ENCODE measurements around the gene ZSWIM5. TPM values are rescaled to one million over a fixed set of nuclear protein-coding genes. Genes with fewer than 3 reads are reported as not detected.

The ZSWIM5 gene
- total RNA-seq, 1 donor from 2014 or later: 2.7 TPM

GRCh38 chr1:45008076-45008475, 198.3 kb downstream of the ZSWIM5 start:
- H3K4me1 ChIP-seq: peaks cover 33% of the 10 kb centered on the region
- peaks cover 0 to 65% of the 10 kb centered on the region in 2 donors for H3K36me3 ChIP-seq
- no peak overlapping the region for H3K27ac ChIP-seq
- TF ChIP-seq POLR2AphosphoS5 (IDR thresholded peaks at IDR 0.05; ENCODE audit: insufficient read depth in 1 of 2, low read depth in 1 of 2): no peak
- no peak for TF ChIP-seq CTCF (IDR thresholded peaks at IDR 0.05)
- TF ChIP-seq POLR2A (IDR thresholded peaks at IDR 0.05): no peak
- no peaks in the 10 kb centered on the region for H3K9me3 ChIP-seq
- intact Hi-C loops (cut with DNase I): loop anchor here (10.0 kb wide), 1 partner anchor 173 kb away; no protein-coding TSS in a partner anchor
- H3K27me3 ChIP-seq: no peaks in the 10 kb centered on the region
- H3K4me3 ChIP-seq: no peak overlapping the region
- DNase-seq (ENCODE audit: extremely low spot score in 2 of 2): no peak

DNA sequence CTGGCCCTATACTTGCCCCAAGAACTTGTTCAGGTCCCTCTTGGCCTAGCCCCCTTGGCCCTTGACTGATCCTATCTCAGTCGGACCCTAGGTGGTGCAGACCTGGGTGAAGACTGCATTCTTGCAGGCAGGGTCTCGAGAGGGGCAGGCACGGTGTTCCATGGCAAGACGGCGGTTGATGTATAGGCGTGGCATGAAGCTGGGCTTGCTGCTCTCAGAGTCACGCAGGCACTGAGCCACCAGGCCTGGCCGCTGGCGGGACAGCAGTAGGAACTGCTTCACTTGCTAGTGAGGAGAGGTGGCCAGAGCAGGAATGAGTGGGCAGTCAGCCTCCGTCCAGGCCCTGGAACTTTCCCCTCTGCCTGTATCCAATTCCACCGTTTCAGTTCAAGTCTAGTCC, 199.1 kb downstream of the ZSWIM5 start:
- TF ChIP-seq CTCF (IDR thresholded peaks at IDR 0.05) (no peak), POLR2AphosphoS5 (IDR thresholded peaks at IDR 0.05; ENCODE audit: insufficient read depth in 1 of 2, low read depth in 1 of 2) (no peak), POLR2A (IDR thresholded peaks at IDR 0.05) (no peak)
- no peak for DNase-seq (ENCODE audit: extremely low spot score in 2 of 2)
- no peak overlapping the region for H3K27ac ChIP-seq
- intact Hi-C loops (cut with DNase I): loop anchor here (10.0 kb wide), 1 partner anchor 173 kb away; no protein-coding TSS in a partner anchor
- no peaks in the 10 kb centered on the region for H3K27me3 ChIP-seq
- no peaks in the 10 kb centered on the region for H3K9me3 ChIP-seq
- H3K4me1 ChIP-seq: peaks cover 25% of the 10 kb centered on the region
- peaks cover 0 to 65% of the 10 kb centered on the region in 2 donors for H3K36me3 ChIP-seq
- no peak overlapping the region for H3K4me3 ChIP-seq

- H3K27ac ChIP-seq: no peak overlapping the region
- H3K27me3 ChIP-seq: no peaks in the 10 kb centered on the region
- intact Hi-C loops (cut with DNase I): loop anchor here (10.0 kb wide), 1 partner anchor 171 kb away; no protein-coding TSS in a partner anchor
- no peak overlapping the region for H3K4me3 ChIP-seq
- DNase-seq (ENCODE audit: extremely low spot score in 2 of 2): no peak
- no peaks in the 10 kb centered on the region for H3K9me3 ChIP-seq
- TF ChIP-seq CTCF (IDR thresholded peaks at IDR 0.05): no peak
- no peak for TF ChIP-seq POLR2A (IDR thresholded peaks at IDR 0.05)
- no peak for TF ChIP-seq POLR2AphosphoS5 (IDR thresholded peaks at IDR 0.05; ENCODE audit: insufficient read depth in 1 of 2, low read depth in 1 of 2)
- peaks cover 18% of the 10 kb centered on the region for H3K4me1 ChIP-seq
- H3K36me3 ChIP-seq: peaks cover 0 to 65% of the 10 kb centered on the region in 2 donors
These were observed 200.6 kb downstream of the ZSWIM5 start for GRCh38 chr1:45005761-45006160.

DNA sequence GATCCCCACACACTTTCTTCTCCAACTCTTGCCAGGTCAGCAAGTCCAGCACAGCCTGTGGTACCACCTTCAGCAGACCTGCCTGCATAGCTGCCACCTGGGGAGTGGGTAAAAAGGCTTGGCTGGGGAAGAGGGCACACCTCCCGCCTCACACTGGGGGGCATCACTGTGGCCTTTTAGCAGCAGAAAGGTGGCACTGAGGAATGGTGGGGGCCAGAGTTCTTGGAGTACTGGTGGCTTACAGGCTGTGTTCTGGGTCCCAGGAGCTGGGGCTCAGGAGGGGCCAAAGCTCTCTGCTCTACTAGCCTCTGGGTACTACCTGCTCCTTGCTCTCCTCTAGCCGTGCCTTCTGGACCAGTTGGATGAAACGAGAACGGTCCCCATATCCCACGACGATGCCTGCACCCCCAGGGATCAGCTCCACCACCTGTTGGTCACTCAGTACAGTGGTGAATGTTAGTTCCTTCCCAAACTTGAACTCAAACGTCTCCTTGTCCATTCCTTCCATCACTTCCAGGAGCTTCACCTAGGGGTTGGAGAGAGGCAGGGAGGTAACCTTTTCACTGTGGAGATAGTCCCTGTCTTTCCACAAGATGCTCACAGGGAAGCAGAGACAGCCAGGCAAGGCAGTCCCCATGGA, 202.0 kb downstream of the ZSWIM5 start:
- Histone ChIP-seq H3K9me3 (no peaks in the 10 kb centered on the region), H3K36me3 (peaks cover 0 to 61% of the 10 kb centered on the region in 2 donors), H3K27ac (no peak overlapping the region), H3K27me3 (no peaks in the 10 kb centered on the region), H3K4me3 (no peak overlapping the region), H3K4me1 (peaks cover 6% of the 10 kb centered on the region)
- no peak for DNase-seq (ENCODE audit: extremely low spot score in 2 of 2)
- intact Hi-C loops (cut with DNase I): loop anchor here (10.0 kb wide), 1 partner anchor 170 kb away; no protein-coding TSS in a partner anchor
- TF ChIP-seq POLR2AphosphoS5 (IDR thresholded peaks at IDR 0.05; ENCODE audit: insufficient read depth in 1 of 2, low read depth in 1 of 2) (no peak), CTCF (IDR thresholded peaks at IDR 0.05) (no peak), POLR2A (IDR thresholded peaks at IDR 0.05) (no peak)

GRCh38 chr1:45003741-45004140, 202.7 kb downstream of the ZSWIM5 start:
- Histone ChIP-seq H3K36me3 (peaks cover 0 to 55% of the 10 kb centered on the region in 2 donors), H3K4me1 (no peaks in the 10 kb centered on the region), H3K27me3 (no peaks in the 10 kb centered on the region), H3K27ac (no peak overlapping the region), H3K4me3 (no peak overlapping the region), H3K9me3 (no peaks in the 10 kb centered on the region)
- intact Hi-C loops (cut with DNase I): loop anchor here (10.0 kb wide), 1 partner anchor 169 kb away; no protein-coding TSS in a partner anchor
- no peak for TF ChIP-seq CTCF (IDR thresholded peaks at IDR 0.05)
- DNase-seq (ENCODE audit: extremely low spot score in 2 of 2): no peak
